DMS79 treated with DMSO at 0.1 percent for 48 hours (cell line): ENCODE measurements around the gene ZBTB7A.

Experiments used
- DNase-seq: peaks from one replicate; lab custom pipeline; 2025; lab: John Stamatoyannopoulos, UW

The ZBTB7A gene

DNA sequence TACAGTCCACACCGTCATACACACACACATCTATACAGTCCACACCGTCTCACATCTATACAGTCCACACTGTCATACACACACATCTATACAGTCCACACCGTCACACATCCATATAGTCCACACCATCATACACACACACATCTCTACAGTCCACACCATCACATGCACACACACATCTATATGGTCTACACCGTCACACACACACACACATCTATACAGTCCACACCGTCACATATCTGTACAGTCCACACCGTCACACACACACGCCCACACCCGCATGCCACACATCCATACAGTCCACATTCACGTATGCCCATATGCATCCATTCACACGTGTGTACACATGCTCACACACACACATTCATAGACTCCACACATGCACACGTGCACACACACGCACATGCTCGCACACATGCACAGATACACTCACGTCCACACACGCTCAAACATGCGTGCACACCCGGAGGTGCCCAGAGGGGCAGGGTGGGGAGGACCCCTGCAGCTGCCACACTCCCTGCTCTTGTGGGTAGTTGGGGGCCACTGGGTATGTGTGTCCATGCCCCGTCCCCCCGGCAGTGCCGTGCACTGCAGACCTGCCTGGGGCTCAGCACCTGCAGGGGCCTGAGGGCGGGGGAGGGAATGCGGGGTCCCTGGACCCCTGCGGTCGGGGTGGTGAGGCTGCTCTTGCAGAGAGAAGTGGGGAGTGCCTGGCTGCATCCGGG lies 30.0 kb downstream of the ZBTB7A start:
- no peak for DNase-seq

GRCh38 chr19:4035582-4035981 lies 31.1 kb downstream of the ZBTB7A start:
- DNase-seq: no peak

DNA sequence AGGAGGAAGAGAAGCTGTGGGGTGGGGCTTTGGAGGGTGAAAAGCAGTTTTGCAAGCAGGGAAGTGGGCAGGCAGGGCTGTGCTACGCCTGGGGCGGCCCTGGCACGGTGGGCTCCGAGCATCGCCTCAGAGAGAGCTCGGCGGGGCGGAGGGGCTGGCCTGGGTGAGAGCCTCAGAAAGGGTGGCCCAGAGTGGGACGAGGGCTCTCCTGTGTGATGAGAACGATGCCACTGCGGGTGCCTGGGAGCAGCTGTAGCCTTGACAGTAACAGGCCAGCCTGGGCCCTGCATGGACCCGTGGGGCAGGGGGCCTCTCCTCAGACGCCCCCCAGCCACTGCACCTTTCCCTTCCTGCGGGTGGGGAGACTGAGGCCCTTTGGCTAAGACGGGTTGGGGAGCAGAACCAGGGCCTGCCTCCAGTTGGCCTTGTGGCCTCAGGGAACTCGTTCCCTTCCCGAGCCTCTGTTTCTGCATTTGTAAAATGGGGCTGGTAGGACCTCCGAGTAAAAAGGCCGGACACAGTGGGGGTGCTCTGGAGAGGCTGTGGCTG lies 31.6 kb downstream of the ZBTB7A start:
- DNase-seq: no peak

- DNase-seq: no peak
Observed at GRCh38 chr19:4034048-4035017, 32.4 kb downstream of the ZBTB7A start.

DNA sequence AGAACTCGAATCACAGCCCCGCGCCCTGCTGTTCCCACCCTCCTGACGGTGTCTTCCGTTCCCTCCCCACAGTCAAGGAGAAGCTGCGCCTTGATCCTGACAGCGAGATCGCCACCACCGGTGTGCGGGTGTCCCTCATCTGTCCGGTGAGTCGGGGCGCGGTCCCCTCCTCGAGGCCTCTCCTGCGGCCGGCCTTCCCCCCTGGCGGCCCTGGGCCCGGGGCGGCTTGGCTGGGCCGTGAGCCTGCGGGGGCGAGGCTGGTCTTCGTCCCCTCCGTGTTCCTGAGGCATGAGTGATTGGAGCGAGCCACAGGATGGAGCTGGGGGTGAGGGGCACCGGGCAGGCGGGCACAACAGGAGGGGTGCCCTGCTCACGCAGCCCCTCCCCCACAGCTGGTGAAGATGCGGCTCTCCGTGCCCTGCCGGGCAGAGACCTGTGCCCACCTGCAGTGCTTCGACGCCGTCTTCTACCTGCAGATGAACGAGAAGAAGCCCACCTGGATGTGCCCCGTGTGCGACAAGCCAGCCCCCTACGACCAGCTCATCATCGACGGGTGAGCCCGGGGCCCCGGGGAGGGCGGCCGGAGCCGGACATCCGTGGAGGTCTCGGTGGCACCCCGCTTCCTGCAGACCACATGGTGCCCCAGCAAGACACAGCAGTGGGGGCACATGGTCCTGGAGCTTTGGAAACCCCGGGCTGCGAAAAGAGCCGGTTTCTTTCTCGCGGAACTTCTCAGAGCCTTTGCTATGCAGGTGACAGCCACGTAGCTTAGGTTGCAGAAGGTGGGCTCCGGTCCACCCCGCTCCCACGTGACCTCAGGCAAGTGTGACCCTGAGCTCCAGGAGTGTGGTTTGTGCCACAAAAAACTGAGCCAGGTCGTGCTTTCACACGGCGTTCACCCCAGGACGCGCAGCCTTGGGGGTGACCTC lies 33.4 kb downstream of the ZBTB7A start:
- DNase-seq: no peak

DNA sequence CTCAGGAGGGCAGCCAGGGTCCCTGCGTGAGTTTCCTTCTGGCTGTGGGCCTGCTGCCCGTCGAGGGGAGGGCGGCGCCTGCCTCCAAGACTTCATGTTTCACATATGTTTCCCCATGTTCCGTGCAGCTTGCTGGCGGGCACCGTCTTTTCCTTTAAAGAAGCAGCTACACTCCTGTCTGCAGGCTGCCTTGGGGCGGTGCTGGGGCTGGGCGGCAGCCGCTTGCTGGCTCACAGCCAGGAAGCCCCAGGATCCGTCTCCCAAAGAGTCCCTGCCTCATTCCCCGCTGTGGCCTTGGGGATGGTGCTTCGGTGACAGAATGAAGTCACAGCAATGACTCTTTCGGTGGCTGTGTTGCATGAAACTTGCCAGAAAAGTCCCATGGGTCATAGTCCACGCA lies 34.3 kb downstream of the ZBTB7A start:
- no peak for DNase-seq

DNA sequence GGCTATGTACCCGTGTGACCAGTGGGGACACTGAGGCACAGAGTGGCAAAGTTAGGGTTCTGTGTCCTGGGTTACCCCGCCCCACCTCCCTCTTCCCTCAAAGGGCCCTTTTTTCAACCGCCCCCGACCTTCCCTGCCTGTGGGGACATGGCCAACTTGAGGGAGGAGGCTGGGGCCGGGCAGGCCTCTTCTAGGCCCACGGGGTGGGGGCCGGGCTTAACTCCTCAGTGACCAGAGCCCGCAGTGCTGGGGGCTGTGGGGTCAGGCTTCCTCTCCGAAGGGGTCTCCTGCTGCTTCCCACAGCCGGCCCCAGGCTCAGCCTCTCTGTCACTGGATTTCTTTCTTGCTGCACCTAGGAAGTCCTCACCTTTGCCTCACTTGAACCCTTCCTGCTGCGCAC lies 35.3 kb downstream of the ZBTB7A start:
- no peak for DNase-seq

GRCh38 chr19:4030981-4031380 lies 35.7 kb downstream of the ZBTB7A start:
- no peak for DNase-seq

DNA sequence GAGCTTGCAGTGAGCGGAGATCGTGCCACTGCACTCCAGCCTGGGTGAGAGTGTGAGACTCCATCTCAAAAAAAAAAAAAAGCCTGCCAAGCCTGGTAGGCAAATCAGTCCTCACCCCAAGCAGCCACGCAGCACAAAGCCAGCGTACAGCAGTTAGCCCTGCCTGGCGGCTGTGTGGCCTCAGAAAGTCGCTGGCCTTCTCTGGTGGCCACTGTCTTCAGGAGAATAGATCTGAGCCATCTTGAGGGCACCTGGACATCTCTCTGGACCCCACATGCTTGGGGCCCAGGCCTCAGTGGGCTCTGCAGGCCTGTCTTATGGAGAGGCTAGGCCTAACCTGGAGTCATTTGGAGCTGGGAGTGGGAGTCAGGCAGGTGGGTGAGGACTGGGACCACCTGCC lies 36.1 kb downstream of the ZBTB7A start:
- no peak for DNase-seq

DNA sequence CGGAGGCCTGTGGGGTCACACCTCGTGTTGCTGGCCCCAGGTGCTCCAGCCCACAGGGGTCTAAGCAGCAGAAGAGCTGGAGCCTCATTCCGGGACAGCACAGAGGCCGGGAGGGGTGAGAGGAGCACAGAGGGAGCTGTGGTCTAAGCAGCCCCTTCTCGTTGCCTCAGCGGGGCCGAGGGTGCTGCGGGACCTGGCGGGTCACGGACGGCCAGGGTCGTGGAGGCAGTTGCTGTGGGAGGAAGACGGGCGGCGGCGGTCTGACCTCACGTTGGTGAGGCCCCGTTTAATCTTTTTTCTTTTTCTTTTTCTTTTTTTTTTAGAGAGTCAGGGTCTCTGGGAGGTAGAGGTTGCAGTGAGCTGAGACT lies 37.5 kb downstream of the ZBTB7A start:
- DNase-seq: no peak

DNA sequence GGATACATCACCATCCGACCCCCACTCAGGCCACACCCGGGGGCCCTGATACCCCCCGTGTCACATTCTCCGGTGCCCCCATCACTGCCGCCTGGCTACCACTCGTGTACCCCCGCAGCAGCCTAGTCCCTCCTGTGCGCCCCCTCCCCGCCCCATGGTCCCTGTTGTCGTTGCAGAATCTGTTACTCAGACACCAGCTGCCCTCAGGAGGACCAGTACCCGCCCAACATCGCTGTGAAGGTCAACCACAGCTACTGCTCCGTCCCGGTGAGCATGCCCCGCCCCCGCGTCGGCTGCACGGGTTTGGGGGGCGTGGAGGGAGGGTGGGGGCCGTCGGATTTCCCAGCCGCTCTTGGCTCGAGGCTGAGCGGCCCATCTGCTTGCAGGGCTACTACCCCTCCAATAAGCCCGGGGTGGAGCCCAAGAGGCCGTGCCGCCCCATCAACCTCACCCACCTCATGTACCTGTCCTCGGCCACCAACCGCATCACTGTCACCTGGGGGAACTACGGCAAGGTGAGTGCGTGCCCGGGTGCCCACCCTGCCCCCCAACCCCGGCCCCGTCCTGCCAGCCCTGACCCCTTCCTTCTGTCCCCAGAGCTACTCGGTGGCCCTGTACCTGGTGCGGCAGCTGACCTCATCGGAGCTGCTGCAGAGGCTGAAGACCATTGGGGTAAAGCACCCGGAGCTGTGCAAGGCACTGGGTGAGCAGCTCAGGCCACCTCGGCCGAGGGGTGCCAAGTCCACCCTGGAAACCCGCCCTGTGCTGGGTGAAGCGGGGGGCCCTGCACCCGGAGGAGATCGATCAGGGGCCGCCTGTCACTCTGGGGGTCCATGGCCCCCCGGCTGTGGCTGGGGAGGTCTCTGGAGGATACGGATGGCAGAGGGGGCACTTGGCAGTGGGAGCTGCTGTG lies 38.1 kb downstream of the ZBTB7A start:
- DNase-seq: no peak

DNA sequence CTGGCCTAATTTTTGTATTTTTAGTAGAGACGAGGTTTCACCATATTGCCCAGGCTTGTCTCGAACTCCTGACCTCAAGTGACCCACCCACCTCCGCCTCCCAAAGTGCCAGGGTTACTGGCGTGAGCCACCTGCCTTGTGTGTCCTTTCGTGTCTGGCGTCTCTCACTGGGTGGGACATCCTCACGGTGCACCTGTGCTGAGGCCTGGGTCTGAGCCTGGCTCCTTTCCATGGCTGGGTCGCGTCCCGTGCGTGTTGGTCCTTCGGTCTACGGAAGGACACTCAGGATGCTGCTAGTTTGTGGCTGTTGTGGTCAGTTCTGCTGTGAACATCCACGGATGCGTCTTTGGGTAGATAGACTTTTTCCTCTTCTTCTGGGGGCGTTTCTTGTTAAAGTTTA lies 39.6 kb downstream of the ZBTB7A start:
- no peak for DNase-seq

GRCh38 chr19:4025317-4025716 lies 41.4 kb downstream of the ZBTB7A start:
- DNase-seq: no peak

- no peak for DNase-seq
Observed at GRCh38 chr19:4023600-4024398, 42.9 kb downstream of the ZBTB7A start.

DNA sequence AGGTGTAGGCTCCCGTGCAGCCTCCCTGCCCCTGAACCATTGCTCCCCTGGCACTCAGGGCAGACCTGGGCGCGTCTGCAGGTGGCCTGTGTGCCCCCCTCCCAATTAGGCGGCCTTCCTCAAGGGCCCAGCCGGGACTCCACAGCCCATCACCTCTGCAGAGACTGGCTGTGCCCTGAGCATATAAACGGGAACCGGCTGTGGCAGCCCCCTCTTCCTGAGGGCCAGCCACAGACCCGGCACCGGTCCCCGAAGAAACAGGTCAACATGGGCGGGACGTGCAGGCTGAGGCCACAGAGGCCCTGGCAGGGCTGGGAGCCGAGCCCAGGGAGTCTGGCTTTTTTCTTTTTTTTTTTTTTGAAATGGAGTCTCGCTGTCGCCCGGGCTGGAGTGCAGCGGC lies 47.1 kb downstream of the ZBTB7A start:
- no peak for DNase-seq

GRCh38 chr19:4018775-4019504 lies 47.8 kb downstream of the ZBTB7A start:
- DNase-seq: no peak

GRCh38 chr19:4018140-4018613 lies 48.5 kb downstream of the ZBTB7A start:
- no peak for DNase-seq

DNA sequence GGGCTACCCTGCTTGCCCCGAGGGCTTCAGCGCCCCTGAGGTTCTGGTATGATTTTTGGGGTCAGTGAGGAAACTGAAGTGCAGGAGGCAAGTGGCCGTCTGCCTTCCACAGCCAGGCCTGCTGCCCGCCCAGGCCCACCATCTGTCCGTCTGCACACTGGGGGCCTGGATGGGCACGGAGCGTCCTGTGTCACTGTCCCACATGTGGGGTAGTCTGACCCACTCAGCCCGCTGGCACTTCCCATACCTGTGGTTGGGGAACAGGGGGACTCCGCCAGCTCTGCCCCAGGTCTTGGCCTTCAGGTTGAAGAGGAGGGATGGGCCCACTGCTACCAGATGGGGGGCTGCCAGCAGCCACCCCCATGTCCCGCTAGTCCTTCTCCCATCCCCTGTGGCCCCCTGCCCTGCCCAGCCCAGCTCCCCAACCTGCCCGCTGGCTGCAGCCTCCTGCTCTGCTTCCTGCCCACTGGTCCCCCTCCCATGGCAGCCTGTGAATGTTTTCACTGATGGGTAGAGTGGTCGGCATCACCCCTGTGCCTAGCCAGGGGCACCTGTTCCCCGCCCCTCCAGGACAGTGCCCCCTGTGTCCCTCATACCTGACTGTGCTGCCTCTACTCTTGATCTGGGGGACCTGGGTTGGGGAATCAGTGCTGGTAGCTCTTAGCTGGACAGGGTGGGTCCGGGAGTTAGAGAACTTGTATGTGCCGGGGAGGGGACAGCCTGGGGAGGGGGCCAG lies 49.6 kb downstream of the ZBTB7A start:
- no peak for DNase-seq
